ENCODE results near the gene MMEL1.

GRCh38 chr1:2614145-2614544, 18.7 kb downstream of the MMEL1 start:
- TF ChIP-seq CTCF (IDR thresholded peaks at IDR 0.05) (no peak), EZH2 (IDR thresholded peaks at IDR 0.05; ENCODE audit: borderline replicate concordance, insufficient read depth, low read depth, low read length, poor library complexity, severe bottlenecking) (no peak)

Data from B cell (primary cell).